Type B pancreatic cell (in vitro differentiated cells): Measurements from ENCODE around the gene GRB2. TPM values are rescaled to one million over a fixed set of nuclear protein-coding genes. Genes with fewer than 3 reads are reported as not detected.
A peak's percentile ranks its signal among the peaks of the same experiment; 100 is the strongest.

Source experiments
- DNase-seq: peaks from one replicate; pipeline ENCODE4 v3.0.0; 2021; ENCODE audit warnings: mixed read lengths; ENCODE audit not compliant: unreplicated experiment; ENCODE audit errors: extremely low spot score
- H3K27ac Mint-ChIP-seq: 2 replicates; pipeline ENCODE4 v1.8.0; 2021; ENCODE audit warnings: mild to moderate bottlenecking, mixed read lengths
- H3K27me3 Mint-ChIP-seq: 2 replicates; pipeline ENCODE4 v1.8.0; 2021; ENCODE audit warnings: mixed read lengths
- H3K36me3 Mint-ChIP-seq: 2 replicates; pipeline ENCODE4 v1.8.0; 2021; ENCODE audit warnings: mixed read lengths
- H3K4me1 Mint-ChIP-seq: one replicate; pipeline ENCODE4 v1.8.0; 2021; ENCODE audit warnings: mixed read lengths; ENCODE audit not compliant: unreplicated experiment
- H3K4me3 Mint-ChIP-seq: 2 replicates; pipeline ENCODE4 v1.8.0; 2021; ENCODE audit warnings: mild to moderate bottlenecking, mixed read lengths
- H3K9me3 Mint-ChIP-seq: 2 replicates; pipeline ENCODE4 v1.8.0; 2021; ENCODE audit warnings: mixed read lengths
- CTCF ChIP-seq: fragments of 200-600 bp; sonication (generic); conservative IDR thresholded peaks from 2 replicates; pipeline ENCODE4 v1.5.0; 2021; ENCODE audit warnings: antibody characterized with exemption, mild to moderate bottlenecking
- total RNA-seq: library from RNA; stranded (reverse); gene quantifications from 2 replicates; pipeline ENCODE4 v1.2.1, GENCODE V29; 2021; ENCODE audit warnings: low replicate concordance

GRB2 gene
- total RNA-seq, 1 donor from 2014 or later = 65.3 TPM

- no peaks in the 10 kb centered on the region for H3K9me3 Mint-ChIP-seq
- H3K4me1 Mint-ChIP-seq = peaks cover 30% of the 10 kb centered on the region
- no peak for TF ChIP-seq CTCF
- peaks cover 5% of the 10 kb centered on the region for H3K36me3 Mint-ChIP-seq
- H3K27ac Mint-ChIP-seq = no peak overlapping the region
- no peak for DNase-seq
- H3K4me3 Mint-ChIP-seq = no peak overlapping the region
- H3K27me3 Mint-ChIP-seq = no peaks in the 10 kb centered on the region
These were observed 16.9 kb downstream of the GRB2 start for GRCh38 chr17:75388476-75389030.

GRCh38 chr17:75387771-75388170, 17.7 kb downstream of the GRB2 start:
- TF ChIP-seq CTCF = no peak
- Mint-ChIP-seq H3K4me1 (peaks cover 25% of the 10 kb centered on the region), H3K4me3 (no peak overlapping the region), H3K36me3 (peaks cover 5% of the 10 kb centered on the region), H3K27ac (no peak overlapping the region), H3K27me3 (no peaks in the 10 kb centered on the region), H3K9me3 (no peaks in the 10 kb centered on the region)
- DNase-seq = no peak

- no peaks in the 10 kb centered on the region for H3K9me3 Mint-ChIP-seq
- H3K4me1 Mint-ChIP-seq = peaks cover 17% of the 10 kb centered on the region
- H3K4me3 Mint-ChIP-seq = no peak overlapping the region
- DNase-seq = no peak
- no peaks in the 10 kb centered on the region for H3K27me3 Mint-ChIP-seq
- no peak for TF ChIP-seq CTCF
- H3K36me3 Mint-ChIP-seq = peaks cover 5% of the 10 kb centered on the region
- no peak overlapping the region for H3K27ac Mint-ChIP-seq
These were observed 19.0 kb downstream of the GRB2 start for GRCh38 chr17:75386430-75386829.

- no peaks in the 10 kb centered on the region for H3K9me3 Mint-ChIP-seq
- no peak for DNase-seq
- peaks cover 7% of the 10 kb centered on the region for H3K36me3 Mint-ChIP-seq
- no peak for TF ChIP-seq CTCF
- H3K4me1 Mint-ChIP-seq = peaks cover 20% of the 10 kb centered on the region
- H3K4me3 Mint-ChIP-seq = no peak overlapping the region
- no peaks in the 10 kb centered on the region for H3K27me3 Mint-ChIP-seq
- no peak overlapping the region for H3K27ac Mint-ChIP-seq
These were observed 20.7 kb downstream of the GRB2 start for GRCh38 chr17:75384751-75385150.

- H3K4me1 Mint-ChIP-seq = peaks cover 15% of the 10 kb centered on the region
- no peak for DNase-seq
- H3K27me3 Mint-ChIP-seq = no peaks in the 10 kb centered on the region
- H3K36me3 Mint-ChIP-seq = peaks cover 7% of the 10 kb centered on the region
- peak overlapping the region; percentile 56 for H3K27ac Mint-ChIP-seq
- no peaks in the 10 kb centered on the region for H3K9me3 Mint-ChIP-seq
- no peak overlapping the region for H3K4me3 Mint-ChIP-seq
- no peak for TF ChIP-seq CTCF
These were observed 21.7 kb downstream of the GRB2 start for GRCh38 chr17:75383842-75384195.

GRCh38 chr17:75380750-75381149, 24.7 kb downstream of the GRB2 start:
- Mint-ChIP-seq H3K27ac (peak overlapping the region; percentile 61), H3K4me1 (peaks cover 9% of the 10 kb centered on the region), H3K36me3 (peaks cover 3% of the 10 kb centered on the region), H3K27me3 (no peaks in the 10 kb centered on the region), H3K9me3 (no peaks in the 10 kb centered on the region), H3K4me3 (no peak overlapping the region)
- no peak for DNase-seq
- TF ChIP-seq CTCF = no peak
